Loucy (cell line): ENCODE data around the gene FMNL2.

ENCODE experiments used
- H2AFZ ChIP-seq: fragments of 200-600 bp; sonication (generic); 2 replicates; pipeline ENCODE4 v1.6.0; 2016; ENCODE audit warnings: antibody characterized with exemption, mild to moderate bottlenecking, low read length, moderate library complexity
- H3F3A ChIP-seq: fragments of 200-600 bp; 2 replicates; pipeline ENCODE4 v1.6.0; 2016; ENCODE audit warnings: antibody characterized with exemption, low read depth, mild to moderate bottlenecking
- H3K27me3 ChIP-seq: fragments of 200-600 bp; sonication (generic); 2 replicates; pipeline ENCODE4 v1.6.1; 2014; ENCODE audit warnings: low read length, mild to moderate bottlenecking; ENCODE audit not compliant: insufficient read depth, poor library complexity, severe bottlenecking
- H3K36me3 ChIP-seq: fragments of 200-600 bp; sonication (generic); 2 replicates; pipeline ENCODE4 v1.6.1; 2016; ENCODE audit warnings: low read length; ENCODE audit not compliant: insufficient read depth
- H3K4me1 ChIP-seq: fragments of 200-600 bp; sonication (generic); 2 replicates; pipeline ENCODE4 v1.5.1; 2014; ENCODE audit warnings: low read length, mild to moderate bottlenecking; ENCODE audit not compliant: insufficient read depth, poor library complexity, severe bottlenecking
- H3K4me2 ChIP-seq: fragments of 200-600 bp; sonication (generic); 2 replicates; pipeline ENCODE4 v1.6.0; 2014; ENCODE audit warnings: antibody characterized with exemption, low read length, low read depth, mild to moderate bottlenecking; ENCODE audit not compliant: poor library complexity, severe bottlenecking
- H3K4me3 ChIP-seq: fragments of 200-600 bp; sonication (generic); 2 replicates; pipeline ENCODE4 v1.5.1; 2014; ENCODE audit warnings: low read length, mild to moderate bottlenecking, mixed read lengths; ENCODE audit not compliant: poor library complexity, severe bottlenecking
- H3K79me2 ChIP-seq: fragments of 200-600 bp; sonication (generic); 2 replicates; pipeline ENCODE4 v1.6.1; 2014; ENCODE audit warnings: low read length; ENCODE audit not compliant: insufficient read depth
- H3K9ac ChIP-seq: fragments of 200-600 bp; sonication (generic); 2 replicates; pipeline ENCODE4 v1.6.0; 2014; ENCODE audit warnings: mild to moderate bottlenecking, low read depth, low read length, moderate library complexity; ENCODE audit not compliant: poor library complexity, severe bottlenecking
- H3K9me2 ChIP-seq: fragments of 200-600 bp; sonication (generic); replicated peaks from 2 replicates; pipeline ENCODE4 v1.6.1; 2016; ENCODE audit warnings: low read depth, low read length, mixed read lengths
- H3K9me3 ChIP-seq: fragments of 200-600 bp; sonication (generic); 2 replicates; pipeline ENCODE4 v1.6.1; 2014; ENCODE audit warnings: mild to moderate bottlenecking, antibody characterized with exemption, low read length, low read depth; ENCODE audit not compliant: insufficient read depth
- H4K20me1 ChIP-seq: fragments of 200-600 bp; sonication (generic); 2 replicates; pipeline ENCODE4 v1.6.0; 2014; ENCODE audit warnings: antibody characterized with exemption, low read length, mild to moderate bottlenecking; ENCODE audit not compliant: insufficient read depth, poor library complexity, severe bottlenecking
- CTCF ChIP-seq: fragments of 200-600 bp; sonication (generic); conservative IDR thresholded peaks from 2 replicates; pipeline ENCODE4 v1.5.1; 2014; ENCODE audit warnings: mild to moderate bottlenecking, antibody characterized with exemption, low read length
- EZH2phosphoT487 ChIP-seq: fragments of 200-600 bp; IDR thresholded peaks from 2 replicates; pipeline ENCODE4 v1.6.1; 2018; ENCODE audit warnings: antibody characterized with exemption, mild to moderate bottlenecking, moderate library complexity, borderline replicate concordance

Gene FMNL2

GRCh38 chr2:152420936-152421335 is 86.0 kb downstream of the FMNL2 start:
- Histone ChIP-seq H3K4me1 (no peaks in the 10 kb centered on the region), H3K9ac (no peak overlapping the region), H4K20me1 (no peaks in the 10 kb centered on the region), H3K27me3 (no peaks in the 10 kb centered on the region), H3K9me2 (no peaks in the 10 kb centered on the region), H3K9me3 (no peaks in the 10 kb centered on the region), H3F3A (no peaks in the 10 kb centered on the region), H3K4me3 (no peak overlapping the region), H2AFZ (no peak overlapping the region), H3K79me2 (no peaks in the 10 kb centered on the region), H3K4me2 (no peak overlapping the region), H3K36me3 (no peaks in the 10 kb centered on the region)
- TF ChIP-seq CTCF (no peak), EZH2phosphoT487 (no peak)

DNA sequence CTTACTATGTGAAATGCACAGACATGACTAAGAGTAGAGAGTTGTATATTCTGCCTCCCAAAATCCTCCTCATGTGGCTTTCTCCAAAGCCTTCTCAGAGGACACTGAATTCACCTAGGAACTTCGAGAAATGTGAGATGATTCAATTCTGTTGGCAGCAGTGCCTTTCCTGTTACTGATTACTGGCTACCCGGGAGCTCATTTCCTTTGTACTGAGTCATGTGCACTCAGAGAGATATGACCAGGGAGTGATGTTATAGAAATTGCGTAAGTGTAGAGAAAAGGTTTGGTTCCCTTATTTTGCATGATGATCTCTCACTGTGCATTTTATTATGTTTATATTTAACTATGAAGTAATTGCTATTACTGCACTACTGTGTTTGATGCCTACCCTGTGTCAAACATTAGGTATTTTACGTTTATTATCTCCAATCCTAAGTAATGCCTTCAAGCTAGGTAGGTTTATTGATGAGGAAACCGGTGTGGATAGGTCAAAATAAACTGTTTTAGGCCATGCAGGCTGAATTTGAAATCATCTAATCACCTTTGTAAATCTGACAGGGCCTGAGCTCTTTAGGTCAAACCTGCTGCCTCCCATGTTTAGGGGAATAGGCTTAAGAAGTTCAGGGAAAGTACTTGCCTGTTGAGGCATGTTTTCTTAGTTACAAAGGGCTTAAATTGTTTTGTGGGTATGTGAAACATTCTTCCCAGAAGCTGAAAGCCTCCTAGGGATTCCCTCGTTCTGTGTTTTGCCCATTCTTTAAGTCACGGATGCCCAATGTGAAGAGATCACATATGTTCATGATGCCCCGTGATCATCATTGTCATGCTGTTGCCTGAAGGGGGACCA is 86.8 kb downstream of the FMNL2 start:
- no peak overlapping the region for H3K4me2 ChIP-seq
- H3K4me3 ChIP-seq, result no peak overlapping the region
- H2AFZ ChIP-seq, result no peak overlapping the region
- no peaks in the 10 kb centered on the region for H3K36me3 ChIP-seq
- H3K79me2 ChIP-seq, result no peaks in the 10 kb centered on the region
- no peaks in the 10 kb centered on the region for H3K9me2 ChIP-seq
- no peaks in the 10 kb centered on the region for H3F3A ChIP-seq
- TF ChIP-seq EZH2phosphoT487 (no peak), CTCF (no peak)
- no peaks in the 10 kb centered on the region for H3K27me3 ChIP-seq
- no peaks in the 10 kb centered on the region for H3K4me1 ChIP-seq
- no peaks in the 10 kb centered on the region for H4K20me1 ChIP-seq
- H3K9ac ChIP-seq, result no peak overlapping the region
- no peaks in the 10 kb centered on the region for H3K9me3 ChIP-seq

- Histone ChIP-seq H3F3A (no peaks in the 10 kb centered on the region), H3K4me1 (no peaks in the 10 kb centered on the region), H4K20me1 (no peaks in the 10 kb centered on the region), H3K9me2 (no peaks in the 10 kb centered on the region), H3K4me2 (no peak overlapping the region), H3K9ac (no peak overlapping the region), H3K4me3 (no peak overlapping the region), H3K79me2 (no peaks in the 10 kb centered on the region), H3K9me3 (no peaks in the 10 kb centered on the region), H2AFZ (no peak overlapping the region), H3K36me3 (no peaks in the 10 kb centered on the region), H3K27me3 (no peaks in the 10 kb centered on the region)
- TF ChIP-seq CTCF (no peak), EZH2phosphoT487 (no peak)
These were observed 88.7 kb downstream of the FMNL2 start for GRCh38 chr2:152423684-152424083.
